ENCODE results near the gene THNSL1.

THNSL1 gene

GRCh38 chr10:25063157-25063556 is 46.7 kb downstream of the THNSL1 start:
- no peaks in the 10 kb centered on the region for H3K27me3 Mint-ChIP-seq (ENCODE audit: low read depth, poor library complexity)
- no peak for DNase-seq
- no peak overlapping the region for H3K4me3 Mint-ChIP-seq
- TF ChIP-seq CTCF (IDR thresholded peaks at IDR 0.05) = no peak
- no peaks in the 10 kb centered on the region for H3K36me3 Mint-ChIP-seq (ENCODE audit: low read depth)
- no peak overlapping the region for H3K27ac Mint-ChIP-seq
- H3K9me3 Mint-ChIP-seq = no peaks in the 10 kb centered on the region
- H3K4me1 Mint-ChIP-seq = peaks cover 5% of the 10 kb centered on the region

GRCh38 chr10:25063644-25064043 is 47.2 kb downstream of the THNSL1 start:
- no peak overlapping the region for H3K4me3 Mint-ChIP-seq
- no peak overlapping the region for H3K27ac Mint-ChIP-seq
- TF ChIP-seq CTCF (IDR thresholded peaks at IDR 0.05) = no peak
- no peaks in the 10 kb centered on the region for H3K27me3 Mint-ChIP-seq (ENCODE audit: low read depth, poor library complexity)
- no peak for DNase-seq
- no peaks in the 10 kb centered on the region for H3K36me3 Mint-ChIP-seq (ENCODE audit: low read depth)
- H3K9me3 Mint-ChIP-seq = no peaks in the 10 kb centered on the region
- H3K4me1 Mint-ChIP-seq = peaks cover 5% of the 10 kb centered on the region

- Mint-ChIP-seq H3K36me3 (ENCODE audit: low read depth) (no peaks in the 10 kb centered on the region), H3K27me3 (ENCODE audit: low read depth, poor library complexity) (no peaks in the 10 kb centered on the region), H3K9me3 (no peaks in the 10 kb centered on the region), H3K4me1 (peaks cover 5% of the 10 kb centered on the region), H3K27ac (no peak overlapping the region), H3K4me3 (no peak overlapping the region)
- DNase-seq = no peak
- TF ChIP-seq CTCF (IDR thresholded peaks at IDR 0.05) = no peak
These were observed 48.0 kb downstream of the THNSL1 start for GRCh38 chr10:25064401-25064800.

- no peak overlapping the region for H3K4me3 Mint-ChIP-seq
- DNase-seq = no peak
- no peaks in the 10 kb centered on the region for H3K36me3 Mint-ChIP-seq (ENCODE audit: low read depth)
- no peak overlapping the region for H3K27ac Mint-ChIP-seq
- no peaks in the 10 kb centered on the region for H3K9me3 Mint-ChIP-seq
- H3K27me3 Mint-ChIP-seq (ENCODE audit: low read depth, poor library complexity) = peaks cover 4% of the 10 kb centered on the region
- TF ChIP-seq CTCF (IDR thresholded peaks at IDR 0.05) = no peak
- peaks cover 5% of the 10 kb centered on the region for H3K4me1 Mint-ChIP-seq
These were observed 49.5 kb downstream of the THNSL1 start for GRCh38 chr10:25065761-25066476.

GRCh38 chr10:25068152-25069058 is 52.0 kb downstream of the THNSL1 start:
- Mint-ChIP-seq H3K36me3 (ENCODE audit: low read depth) (no peaks in the 10 kb centered on the region), H3K4me3 (no peak overlapping the region), H3K4me1 (peaks cover 5% of the 10 kb centered on the region), H3K27me3 (ENCODE audit: low read depth, poor library complexity) (peaks cover 4% of the 10 kb centered on the region), H3K27ac (no peak overlapping the region), H3K9me3 (no peaks in the 10 kb centered on the region)
- no peak for DNase-seq
- no peak for TF ChIP-seq CTCF (IDR thresholded peaks at IDR 0.05)
